ENCODE results near the gene ILF2.

GRCh38 chr1:153696741-153697140 lies 25.9 kb upstream of the ILF2 start:
- TF ChIP-seq CTCF (IDR thresholded peaks at IDR 0.05; ENCODE audit: borderline replicate concordance, extremely low read depth, low read length, poor library complexity, severe bottlenecking) (no peak), EZH2 (IDR thresholded peaks at IDR 0.05; ENCODE audit: borderline replicate concordance, low read depth, low read length, severe bottlenecking) (no peak)

Measured in DND-41 (cell line).